Brain microvascular endothelial cell (primary cell): ENCODE results near the gene RPS2.

Source experiments
- DNase-seq: peaks from one replicate; pipeline ENCODE4 v3.0.0-alpha.2; 2020
- H3K27ac ChIP-seq: fragments of 250-450 bp; sonication (Bioruptor Pico); 2 replicates; pipeline ENCODE4 v1.5.1; 2020; ENCODE audit warnings: mild to moderate bottlenecking, moderate library complexity
- H3K27me3 ChIP-seq: fragments of 250-450 bp; sonication (Bioruptor Pico); replicated peaks from 2 replicates; pipeline ENCODE4 v1.5.1; 2020; ENCODE audit warnings: mild to moderate bottlenecking
- H3K36me3 ChIP-seq: fragments of 250-450 bp; sonication (Bioruptor Pico); replicated peaks from 2 replicates; pipeline ENCODE4 v1.5.1; 2020; ENCODE audit warnings: mild to moderate bottlenecking
- H3K4me3 ChIP-seq: 2 replicates; pipeline ENCODE4 v1.5.1; 2011; ENCODE audit warnings: low read depth, mild to moderate bottlenecking, control low read depth, low read length, moderate library complexity
- CTCF ChIP-seq: IDR thresholded peaks from 2 replicates; pipeline ENCODE4 v1.5.1; 2011; ENCODE audit warnings: low read depth, mild to moderate bottlenecking, moderate library complexity, low read length, control low read depth, inconsistent platforms; ENCODE audit errors: missing control alignments
- in situ Hi-C: cut with HindIII; loops from 2 replicates; pipeline ENCODE4 v1.10.0; 2017; ENCODE audit warnings: low sequenced_read_pairs, low pct_ligation_motif_present

Gene RPS2

GRCh38 chr16:1938910-1939309, 25.7 kb downstream of the RPS2 start:
- Histone ChIP-seq H3K27ac (no peak overlapping the region), H3K4me3 (no peak overlapping the region), H3K27me3 (no peaks in the 10 kb centered on the region), H3K36me3 (peaks cover 11% of the 10 kb centered on the region)
- in situ Hi-C loops = no loop called here
- no peak for TF ChIP-seq CTCF
- no peak for DNase-seq

- no peak for TF ChIP-seq CTCF
- Histone ChIP-seq H3K4me3 (no peak overlapping the region), H3K36me3 (peaks cover 11% of the 10 kb centered on the region), H3K27ac (no peak overlapping the region), H3K27me3 (no peaks in the 10 kb centered on the region)
- DNase-seq = no peak
- in situ Hi-C loops = no loop called here
These were observed 26.3 kb downstream of the RPS2 start for GRCh38 chr16:1938316-1938715.

- H3K27ac ChIP-seq = no peak overlapping the region
- in situ Hi-C loops = no loop called here
- no peak overlapping the region for H3K4me3 ChIP-seq
- TF ChIP-seq CTCF = no peak
- H3K36me3 ChIP-seq = peaks cover 11% of the 10 kb centered on the region
- no peak for DNase-seq
- H3K27me3 ChIP-seq = no peaks in the 10 kb centered on the region
These were observed 27.6 kb downstream of the RPS2 start for GRCh38 chr16:1936945-1937479.

- Histone ChIP-seq H3K36me3 (peaks cover 3% of the 10 kb centered on the region), H3K27ac (no peak overlapping the region), H3K27me3 (no peaks in the 10 kb centered on the region), H3K4me3 (no peak overlapping the region)
- in situ Hi-C loops = no loop called here
- DNase-seq = no peak
- no peak for TF ChIP-seq CTCF
These were observed 31.4 kb downstream of the RPS2 start for GRCh38 chr16:1933097-1933661.

- in situ Hi-C loops = no loop called here
- DNase-seq = no peak
- no peak overlapping the region for H3K4me3 ChIP-seq
- no peaks in the 10 kb centered on the region for H3K36me3 ChIP-seq
- TF ChIP-seq CTCF = peak; percentile 26
- H3K27ac ChIP-seq = no peak overlapping the region
- H3K27me3 ChIP-seq = no peaks in the 10 kb centered on the region
These were observed 32.3 kb downstream of the RPS2 start for GRCh38 chr16:1932050-1933028.
